PC-3 (cell line): ENCODE measurements around the gene IGFLR1. TPM values are rescaled to one million over a fixed set of nuclear protein-coding genes. Genes with fewer than 3 reads are reported as not detected.
"Not testable (repeated sequence)": the region's sequence is repeated elsewhere in the genome, so short reads cannot be mapped to it uniquely, and the experiment has no call there.

Experiments
- ATAC-seq: fragments of 200-7000 bp; cut with Tn5 transposase; 2 replicates; pipeline ENCODE4 v1.9.1; 2020; ENCODE audit warnings: mild to moderate bottlenecking, moderate library complexity
- BruUV-seq: library from RNA; stranded (reverse); fragments of 400-500 nt; replicated peaks from 2 replicates; lab custom pipeline; 2021; lab: Mats Ljungman, UMichigan
- CTCF ChIA-PET: fragments of 300-600 bp; sonication (Branson Sonifier 250); formaldehyde crosslinking; loops from one replicate; lab custom pipeline; 2022; ENCODE audit warnings: antibody characterized with exemption; lab: Charles Lee
- POLR2A ChIA-PET: fragments of 300-600 bp; sonication (Branson Sonifier 250); formaldehyde crosslinking; loops from one replicate; lab custom pipeline; 2022; ENCODE audit warnings: antibody characterized with exemption; ENCODE audit not compliant: unreplicated experiment; lab: Charles Lee
- DNase-seq: peaks from one replicate; pipeline ENCODE4 v3.0.0-alpha.2; 2015
- H2AFZ ChIP-seq: fragments of 300-600 bp; sonication (generic); 2 replicates; pipeline ENCODE4 v1.6.0; 2016; ENCODE audit warnings: antibody characterized with exemption, low read length
- H3F3A ChIP-seq: fragments of 300-600 bp; sonication (generic); one replicate; pipeline ENCODE4 v1.6.0; 2017; ENCODE audit warnings: antibody characterized with exemption, low read length, control low read depth, mild to moderate bottlenecking; ENCODE audit not compliant: unreplicated experiment
- H3K27ac ChIP-seq: fragments of 300-600 bp; sonication (generic); 2 replicates; pipeline ENCODE4 v1.5.1; 2016; ENCODE audit warnings: mild to moderate bottlenecking, low read length
- H3K27me3 ChIP-seq: fragments of 300-600 bp; sonication (generic); 2 replicates; pipeline ENCODE4 v1.6.1; 2016; ENCODE audit warnings: low read length, mixed read lengths
- H3K36me3 ChIP-seq: fragments of 300-600 bp; sonication (generic); 2 replicates; pipeline ENCODE4 v1.6.1; 2016; ENCODE audit warnings: low read depth, mixed run types, low read length, mixed read lengths
- H3K4me1 ChIP-seq: fragments of 300-600 bp; sonication (generic); 2 replicates; pipeline ENCODE4 v1.5.1; 2016; ENCODE audit warnings: low read length; ENCODE audit not compliant: insufficient read depth
- H3K4me2 ChIP-seq: fragments of 300-600 bp; sonication (generic); 2 replicates; pipeline ENCODE4 v1.6.0; 2016; ENCODE audit warnings: low read length
- H3K4me3 ChIP-seq: fragments of 300-600 bp; sonication (generic); 2 replicates; pipeline ENCODE4 v1.5.1; 2016; ENCODE audit warnings: mild to moderate bottlenecking, low read length, mixed read lengths
- H3K79me2 ChIP-seq: fragments of 300-600 bp; sonication (generic); 2 replicates; pipeline ENCODE4 v1.6.1; 2017; ENCODE audit warnings: low read length, mixed read lengths
- H3K9ac ChIP-seq: fragments of 300-600 bp; sonication (generic); 2 replicates; pipeline ENCODE4 v1.6.0; 2016; ENCODE audit warnings: mild to moderate bottlenecking, low read length
- H3K9me2 ChIP-seq: fragments of 300-600 bp; sonication (generic); replicated peaks from 2 replicates; pipeline ENCODE4 v1.6.1; 2016; ENCODE audit warnings: mixed run types, low read length, mixed read lengths
- H3K9me3 ChIP-seq: fragments of 300-600 bp; sonication (generic); 2 replicates; pipeline ENCODE4 v1.6.1; 2016; ENCODE audit warnings: low read length, mixed read lengths
- H4K20me1 ChIP-seq: fragments of 300-600 bp; sonication (generic); 2 replicates; pipeline ENCODE4 v1.6.1; 2016; ENCODE audit warnings: low read length, mixed read lengths
- CTCF ChIP-seq: fragments of 300-600 bp; sonication (generic); conservative IDR thresholded peaks from 2 replicates; pipeline ENCODE4 v1.5.1; 2017; ENCODE audit warnings: antibody characterized with exemption, low read depth, mild to moderate bottlenecking, low read length
- EZH2 ChIP-seq: fragments of 300-600 bp; sonication (generic); IDR thresholded peaks from one replicate; pipeline ENCODE4 v1.6.1; 2017; ENCODE audit warnings: antibody characterized with exemption, mild to moderate bottlenecking, low read length; ENCODE audit not compliant: unreplicated experiment
- EZH2phosphoT487 ChIP-seq: fragments of 300-600 bp; sonication (generic); IDR thresholded peaks from 2 replicates; pipeline ENCODE4 v1.6.1; 2018; ENCODE audit warnings: mild to moderate bottlenecking, antibody characterized with exemption, low read length, borderline replicate concordance
- intact Hi-C: fragments of 100-400 bp; cut with micrococcal nuclease; formaldehyde crosslinking; loops from 2 replicates; pipeline ENCODE4 v1.9.0; 2023
- total RNA-seq: library from RNA; depleted of rRNA; stranded (reverse); fragments of >200 nt; gene quantifications from 2 replicates; pipeline ENCODE4 v1.2.3, GENCODE V29; 2014

The IGFLR1 gene
- total RNA-seq, 1 experiment from 2014 or later: 9.3 TPM

- POLR2A ChIA-PET: no interaction called here
- Histone ChIP-seq H3K9me2 (no peaks in the 10 kb centered on the region), H3K9ac (no peak overlapping the region), H3F3A (no peaks in the 10 kb centered on the region), H3K27ac (no peak overlapping the region), H3K79me2 (no peaks in the 10 kb centered on the region), H3K27me3 (no peaks in the 10 kb centered on the region), H3K4me2 (no peak overlapping the region), H3K9me3 (no peaks in the 10 kb centered on the region), H2AFZ (no peak overlapping the region), H3K36me3 (no peaks in the 10 kb centered on the region), H3K4me1 (peaks cover 7% of the 10 kb centered on the region), H3K4me3 (no peak overlapping the region), H4K20me1 (no peaks in the 10 kb centered on the region)
- CTCF ChIA-PET: no interaction called here
- no TSS peak for BruUV-seq
- no peak for TF ChIP-seq CTCF
- no peak for TF ChIP-seq EZH2phosphoT487
- TF ChIP-seq EZH2: no peak
- DNase-seq (no peak), ATAC-seq (no peak)
- intact Hi-C loops: no loop called here
These were observed 31.0 kb upstream of the IGFLR1 start for GRCh38 chr19:35773020-35773806.

- H3K4me3 ChIP-seq, DNase-seq, H3K9me2 ChIP-seq, ATAC-seq, H3K9me3 ChIP-seq, H3K79me2 ChIP-seq, H3K27ac ChIP-seq, H3K4me1 ChIP-seq, POLR2A ChIA-PET, CTCF ChIA-PET, H3F3A ChIP-seq, H3K4me2 ChIP-seq, H3K36me3 ChIP-seq, intact Hi-C loops, H3K9ac ChIP-seq, H2AFZ ChIP-seq, H4K20me1 ChIP-seq, BruUV-seq, H3K27me3 ChIP-seq: not testable (repeated sequence)
These were observed 30.1 kb upstream of the IGFLR1 start for GRCh38 chr19:35772362-35772761.

- H3K4me3 ChIP-seq: no peak overlapping the region
- no peak for TF ChIP-seq EZH2phosphoT487
- no peak for TF ChIP-seq CTCF
- no peak for TF ChIP-seq EZH2
- H3K4me2 ChIP-seq: no peak overlapping the region
- no peaks in the 10 kb centered on the region for H3K27me3 ChIP-seq
- no peaks in the 10 kb centered on the region for H3K79me2 ChIP-seq
- DNase-seq: no peak
- ChIA-PET POLR2A (no interaction called here), CTCF (no interaction called here)
- H3K9me2 ChIP-seq: no peaks in the 10 kb centered on the region
- no peak overlapping the region for H3K27ac ChIP-seq
- no peaks in the 10 kb centered on the region for H3K9me3 ChIP-seq
- ATAC-seq: no peak
- no peaks in the 10 kb centered on the region for H4K20me1 ChIP-seq
- peaks cover 6% of the 10 kb centered on the region; the same call in 1 of the 2 replicates for H3K4me1 ChIP-seq
- H2AFZ ChIP-seq: no peak overlapping the region
- BruUV-seq: no TSS peak
- no peak overlapping the region for H3K9ac ChIP-seq
- no peaks in the 10 kb centered on the region for H3K36me3 ChIP-seq
- intact Hi-C loops: no loop called here
- H3F3A ChIP-seq: no peaks in the 10 kb centered on the region
These were observed 25.8 kb upstream of the IGFLR1 start for GRCh38 chr19:35768082-35768421.
